Activated CD8-positive, alpha-beta memory T cell treated with anti-CD3 and anti-CD28 coated beads for 48 hours (primary cell): ENCODE measurements around the gene FGF2.
"Not testable (repeated sequence)": the region's sequence is repeated elsewhere in the genome, so short reads cannot be mapped to it uniquely, and the experiment has no call there.

Experiments used
- DNase-seq, 3 experiments: peaks; one replicate each; pipeline ENCODE4 v3.0.0-alpha.2; 2020; ENCODE audit warnings: low read depth in 2 of 3, low spot score in 2 of 3

Gene FGF2

GRCh38 chr4:122812823-122813222 is 13.8 kb upstream of the FGF2 start:
- not testable (repeated sequence) for DNase-seq

DNA sequence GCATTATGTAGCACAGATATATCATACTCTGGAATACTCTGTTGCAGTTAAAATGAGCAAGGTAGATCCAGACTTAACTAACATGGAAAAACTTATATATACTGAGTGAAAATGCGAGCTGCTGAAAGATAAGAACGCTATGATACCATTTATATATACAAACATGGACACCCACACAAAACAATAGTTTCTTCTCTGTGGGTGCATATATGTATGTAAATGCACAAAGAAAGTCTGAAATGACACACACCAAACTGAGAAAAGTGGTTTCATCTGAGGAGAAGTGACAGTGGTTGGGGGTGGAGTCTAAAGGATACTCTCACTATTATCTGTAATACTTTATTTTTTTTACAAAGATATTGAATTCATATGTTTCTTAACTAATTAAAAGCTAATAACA is 12.2 kb upstream of the FGF2 start:
- no peak for DNase-seq

GRCh38 chr4:122815248-122815647 is 11.4 kb upstream of the FGF2 start:
- DNase-seq = no peak

GRCh38 chr4:122816476-122816875 is 10.2 kb upstream of the FGF2 start:
- DNase-seq = no peak

DNA sequence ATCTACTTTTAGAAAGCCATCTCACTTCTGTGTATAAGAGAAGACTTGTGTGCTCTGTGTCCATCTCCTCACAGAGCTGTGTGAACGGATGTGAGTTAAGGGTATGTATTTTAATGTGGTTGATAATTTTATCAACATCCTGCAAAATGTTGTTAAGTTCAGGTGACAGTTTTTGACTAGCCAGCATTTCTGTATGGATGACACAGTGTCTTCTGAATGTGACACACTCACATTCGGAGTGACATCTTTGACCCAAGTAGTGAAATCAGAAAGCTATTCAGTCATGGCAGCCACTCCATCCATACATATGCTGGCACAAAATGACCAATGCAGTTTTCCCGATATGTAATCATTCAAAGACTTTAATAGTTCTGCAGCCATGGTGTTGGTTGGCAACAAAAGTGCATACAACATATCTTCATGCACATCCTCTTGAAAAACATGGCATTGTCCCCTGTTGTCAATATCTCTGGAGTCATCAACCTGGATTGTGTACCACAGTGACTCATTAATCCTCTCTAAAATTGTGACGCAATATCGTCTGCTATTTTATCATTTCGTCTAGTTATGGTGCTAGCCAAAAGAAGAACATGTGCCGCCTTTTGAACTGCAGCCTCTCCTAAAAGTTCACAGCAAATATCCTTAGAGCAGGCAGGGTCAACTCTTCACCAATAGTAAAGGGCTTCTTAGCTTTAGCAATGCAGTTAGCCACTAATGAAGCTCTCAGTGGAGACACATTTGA is 6.8 kb upstream of the FGF2 start:
- DNase-seq = no peak

GRCh38 chr4:122821092-122821491 is 5.5 kb upstream of the FGF2 start:
- no peak for DNase-seq

DNA sequence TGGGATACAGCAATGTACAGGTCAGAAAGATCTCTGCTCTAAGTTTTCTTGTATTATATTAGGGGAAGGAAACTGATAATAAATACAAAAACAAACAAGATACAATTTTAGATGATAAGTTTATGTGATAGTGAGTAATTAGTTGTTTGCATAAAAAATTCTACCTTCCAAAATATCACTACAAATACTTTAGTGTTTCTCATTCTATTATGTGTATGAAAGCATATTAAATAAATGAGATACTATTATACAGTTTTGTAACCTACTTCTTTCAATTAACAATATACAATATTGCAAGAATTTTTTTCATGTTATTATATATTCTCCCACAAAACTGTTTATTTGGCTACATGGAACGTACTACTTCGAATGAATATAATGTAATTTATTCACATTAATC is 4.2 kb upstream of the FGF2 start:
- DNase-seq = no peak

GRCh38 chr4:122823476-122823875 is 3.2 kb upstream of the FGF2 start:
- no peak for DNase-seq

- DNase-seq = no peak
Measured at GRCh38 chr4:122824616-122825015, 2.0 kb upstream of the FGF2 start.

DNA sequence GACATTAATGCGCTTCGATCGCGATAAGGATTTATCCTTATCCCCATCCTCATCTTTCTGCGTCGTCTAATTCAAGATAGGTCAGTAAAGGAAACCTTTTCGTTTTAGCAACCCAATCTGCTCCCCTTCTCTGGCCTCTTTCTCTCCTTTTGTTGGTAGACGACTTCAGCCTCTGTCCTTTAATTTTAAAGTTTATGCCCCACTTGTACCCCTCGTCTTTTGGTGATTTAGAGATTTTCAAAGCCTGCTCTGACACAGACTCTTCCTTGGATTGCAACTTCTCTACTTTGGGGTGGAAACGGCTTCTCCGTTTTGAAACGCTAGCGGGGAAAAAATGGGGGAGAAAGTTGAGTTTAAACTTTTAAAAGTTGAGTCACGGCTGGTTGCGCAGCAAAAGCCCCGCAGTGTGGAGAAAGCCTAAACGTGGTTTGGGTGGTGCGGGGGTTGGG is 528 bp upstream of the FGF2 start:
- DNase-seq = no peak

GRCh38 chr4:122827258-122827878 is 737 bp downstream of the FGF2 start:
- DNase-seq = peak in 2 of 3 experiments; percentile 7 to 17

GRCh38 chr4:122827879-122828601 is 1.4 kb downstream of the FGF2 start:
- DNase-seq = no peak

DNA sequence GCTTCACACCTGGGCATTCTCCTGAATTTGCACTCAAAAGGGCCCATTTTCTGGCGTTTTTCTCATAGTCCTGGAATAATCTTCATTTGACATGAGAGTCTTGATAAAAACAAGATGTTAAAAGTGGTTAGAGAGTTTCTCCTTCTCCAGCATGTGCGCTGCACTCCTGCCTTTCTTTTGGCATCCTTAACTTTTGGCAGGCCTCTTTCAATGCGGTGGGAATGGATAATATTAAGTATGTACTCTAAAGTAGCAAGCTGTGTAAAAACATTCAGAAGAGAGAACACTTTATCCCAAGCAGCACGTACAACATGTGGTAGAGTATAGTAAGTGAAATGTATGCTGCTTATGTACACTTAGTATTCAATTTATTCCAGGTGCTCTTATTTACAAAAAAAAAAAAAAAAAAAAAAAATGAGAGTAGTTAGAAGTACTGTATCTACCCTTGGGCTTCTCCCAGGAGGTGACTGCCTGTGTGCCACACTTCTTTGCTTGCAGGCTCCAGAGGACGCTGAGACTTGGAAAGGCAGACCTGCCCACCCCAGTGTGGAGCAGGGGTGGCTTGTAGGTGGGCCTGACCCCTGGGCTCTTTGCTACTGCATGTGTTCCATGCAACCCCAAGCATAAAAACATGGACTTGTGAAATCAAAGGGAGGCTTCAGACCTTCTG is 3.9 kb downstream of the FGF2 start:
- no peak for DNase-seq

DNA sequence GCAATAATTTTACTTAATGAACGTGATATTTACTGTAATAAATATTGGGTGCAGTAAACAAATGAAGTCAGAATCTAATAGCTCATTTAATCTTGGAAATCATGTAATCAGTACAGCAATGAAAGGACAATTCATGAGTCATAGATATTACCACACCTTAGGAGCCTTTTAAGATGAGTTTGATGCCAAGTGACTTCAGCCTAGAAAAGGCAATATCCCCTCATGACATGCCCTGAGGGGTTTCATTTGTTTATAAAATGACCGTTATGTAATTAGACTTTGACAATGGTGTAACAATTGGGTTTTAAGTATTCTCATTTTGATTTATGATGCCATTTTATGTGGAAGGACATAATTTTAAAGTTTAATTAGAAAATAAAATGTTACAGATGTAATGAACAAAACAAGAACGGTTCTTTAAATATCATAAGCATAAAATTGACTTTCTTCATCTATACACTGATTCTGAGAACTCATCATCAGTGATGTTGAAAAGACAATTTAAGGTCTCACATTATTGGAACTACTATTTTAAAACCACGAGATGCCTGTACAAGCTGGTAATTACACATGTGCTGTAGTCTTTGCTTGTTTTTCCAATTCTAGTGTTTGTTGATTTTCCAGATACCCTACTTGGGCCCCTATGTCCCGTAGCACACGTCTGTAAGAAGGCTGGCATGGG is 5.0 kb downstream of the FGF2 start:
- DNase-seq = no peak

DNA sequence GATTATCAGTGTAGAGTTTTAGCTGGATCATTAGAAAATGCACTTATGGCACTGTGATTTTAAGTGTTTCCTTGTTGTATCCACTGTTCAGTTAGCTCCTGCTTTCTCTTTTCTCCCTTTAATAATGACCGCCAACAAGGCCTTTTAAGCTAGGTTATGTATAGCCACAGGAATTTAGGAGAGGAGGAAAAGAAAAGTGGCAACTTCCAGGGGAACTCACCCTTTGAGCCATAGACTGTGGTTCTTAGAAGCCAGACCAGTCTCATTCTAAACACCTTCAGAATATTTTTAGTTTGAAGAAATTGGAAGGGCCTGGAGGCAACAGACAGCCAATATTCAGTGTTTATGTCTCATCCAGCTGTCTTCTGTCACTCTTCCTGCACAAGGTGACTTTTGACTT is 6.1 kb downstream of the FGF2 start:
- DNase-seq = no peak

DNA sequence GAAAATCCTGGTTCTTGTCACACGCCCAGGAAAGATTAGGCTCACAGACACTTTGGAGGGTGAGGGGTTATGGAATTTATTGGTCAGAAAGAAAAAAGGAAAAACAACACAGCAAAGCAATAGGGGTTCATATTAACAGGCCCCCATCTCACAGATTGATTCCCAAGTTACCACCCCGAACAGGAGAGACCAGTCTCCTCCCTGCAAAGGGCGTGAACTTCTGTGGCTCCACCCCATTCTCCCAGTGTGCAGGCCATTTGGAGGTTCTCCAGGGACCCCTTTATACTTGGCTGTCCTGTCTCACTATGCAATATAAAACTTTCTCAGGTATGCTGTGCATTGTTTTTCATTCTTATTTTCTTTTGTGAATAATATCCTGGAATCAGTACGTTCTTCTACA is 7.4 kb downstream of the FGF2 start:
- DNase-seq = no peak

- DNase-seq = no peak
Measured at GRCh38 chr4:122836941-122837340, 10.3 kb downstream of the FGF2 start.

DNA sequence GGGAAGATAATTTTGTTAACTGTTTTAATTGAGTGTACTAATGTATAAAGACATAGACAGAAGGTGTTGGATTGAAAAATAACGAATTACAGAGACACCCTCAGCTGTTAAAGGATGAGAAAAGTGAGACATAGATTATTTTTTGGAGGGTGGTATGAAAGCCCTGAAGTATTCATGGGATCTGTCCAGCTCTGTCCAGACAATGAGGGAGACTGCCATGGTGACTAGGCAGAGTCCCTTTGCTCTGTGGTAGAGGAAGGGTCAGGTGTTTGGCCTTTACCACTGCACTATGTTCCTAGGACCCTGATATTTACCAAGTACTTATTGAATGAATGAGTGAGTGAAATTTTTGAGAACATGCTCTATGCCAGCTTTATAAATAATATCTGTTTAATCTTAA is 11.4 kb downstream of the FGF2 start:
- DNase-seq = no peak

DNA sequence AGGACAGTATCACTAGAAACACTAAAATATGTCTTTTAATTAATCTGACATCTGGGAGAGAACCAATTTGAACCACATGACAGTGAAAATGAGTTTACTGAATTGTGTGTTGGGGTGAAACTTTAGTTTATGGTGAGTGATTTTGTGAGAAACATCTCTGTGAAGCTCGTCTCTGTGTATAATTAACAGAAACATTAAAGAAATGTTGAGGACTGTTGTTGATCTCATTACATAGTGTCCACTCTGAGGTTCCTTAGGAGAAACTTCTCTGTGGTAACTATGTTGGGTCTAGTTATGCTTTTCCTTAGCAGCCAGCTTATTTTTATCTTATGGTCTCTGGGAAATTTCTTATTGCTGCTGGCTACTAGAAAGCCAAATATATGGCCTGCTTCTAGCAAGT is 15.8 kb downstream of the FGF2 start:
- DNase-seq = no peak

- DNase-seq = no peak
Measured at GRCh38 chr4:122842984-122843531, 16.4 kb downstream of the FGF2 start.

- DNase-seq = not testable (repeated sequence)
Measured at GRCh38 chr4:122844391-122844790, 17.8 kb downstream of the FGF2 start.
